ENCODE measurements around the gene RBFOX2.

- TF ChIP-seq CTCF (IDR thresholded peaks at IDR 0.05) (no peak), EZH2phosphoT487 (IDR thresholded peaks at IDR 0.05; ENCODE audit: borderline replicate concordance, low read depth) (no peak)
Observed at GRCh38 chr22:36042240-36042639, 13.6 kb upstream of the RBFOX2 start.
